Measurements from ENCODE around the gene USP25. TPM values are rescaled to one million over a fixed set of nuclear protein-coding genes. Genes with fewer than 3 reads are reported as not detected.

The USP25 gene, protein sequence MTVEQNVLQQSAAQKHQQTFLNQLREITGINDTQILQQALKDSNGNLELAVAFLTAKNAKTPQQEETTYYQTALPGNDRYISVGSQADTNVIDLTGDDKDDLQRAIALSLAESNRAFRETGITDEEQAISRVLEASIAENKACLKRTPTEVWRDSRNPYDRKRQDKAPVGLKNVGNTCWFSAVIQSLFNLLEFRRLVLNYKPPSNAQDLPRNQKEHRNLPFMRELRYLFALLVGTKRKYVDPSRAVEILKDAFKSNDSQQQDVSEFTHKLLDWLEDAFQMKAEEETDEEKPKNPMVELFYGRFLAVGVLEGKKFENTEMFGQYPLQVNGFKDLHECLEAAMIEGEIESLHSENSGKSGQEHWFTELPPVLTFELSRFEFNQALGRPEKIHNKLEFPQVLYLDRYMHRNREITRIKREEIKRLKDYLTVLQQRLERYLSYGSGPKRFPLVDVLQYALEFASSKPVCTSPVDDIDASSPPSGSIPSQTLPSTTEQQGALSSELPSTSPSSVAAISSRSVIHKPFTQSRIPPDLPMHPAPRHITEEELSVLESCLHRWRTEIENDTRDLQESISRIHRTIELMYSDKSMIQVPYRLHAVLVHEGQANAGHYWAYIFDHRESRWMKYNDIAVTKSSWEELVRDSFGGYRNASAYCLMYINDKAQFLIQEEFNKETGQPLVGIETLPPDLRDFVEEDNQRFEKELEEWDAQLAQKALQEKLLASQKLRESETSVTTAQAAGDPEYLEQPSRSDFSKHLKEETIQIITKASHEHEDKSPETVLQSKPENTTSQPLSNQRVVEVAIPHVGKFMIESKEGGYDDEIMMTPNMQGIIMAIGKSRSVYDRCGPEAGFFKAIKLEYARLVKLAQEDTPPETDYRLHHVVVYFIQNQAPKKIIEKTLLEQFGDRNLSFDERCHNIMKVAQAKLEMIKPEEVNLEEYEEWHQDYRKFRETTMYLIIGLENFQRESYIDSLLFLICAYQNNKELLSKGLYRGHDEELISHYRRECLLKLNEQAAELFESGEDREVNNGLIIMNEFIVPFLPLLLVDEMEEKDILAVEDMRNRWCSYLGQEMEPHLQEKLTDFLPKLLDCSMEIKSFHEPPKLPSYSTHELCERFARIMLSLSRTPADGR
- 30.5 TPM for polyA plus RNA-seq (2013, experiment 1 of 2; ENCODE audit: insufficient read length)
- polyA plus RNA-seq (2013, experiment 2 of 2; ENCODE audit: insufficient read length): 30.4 TPM

DNA sequence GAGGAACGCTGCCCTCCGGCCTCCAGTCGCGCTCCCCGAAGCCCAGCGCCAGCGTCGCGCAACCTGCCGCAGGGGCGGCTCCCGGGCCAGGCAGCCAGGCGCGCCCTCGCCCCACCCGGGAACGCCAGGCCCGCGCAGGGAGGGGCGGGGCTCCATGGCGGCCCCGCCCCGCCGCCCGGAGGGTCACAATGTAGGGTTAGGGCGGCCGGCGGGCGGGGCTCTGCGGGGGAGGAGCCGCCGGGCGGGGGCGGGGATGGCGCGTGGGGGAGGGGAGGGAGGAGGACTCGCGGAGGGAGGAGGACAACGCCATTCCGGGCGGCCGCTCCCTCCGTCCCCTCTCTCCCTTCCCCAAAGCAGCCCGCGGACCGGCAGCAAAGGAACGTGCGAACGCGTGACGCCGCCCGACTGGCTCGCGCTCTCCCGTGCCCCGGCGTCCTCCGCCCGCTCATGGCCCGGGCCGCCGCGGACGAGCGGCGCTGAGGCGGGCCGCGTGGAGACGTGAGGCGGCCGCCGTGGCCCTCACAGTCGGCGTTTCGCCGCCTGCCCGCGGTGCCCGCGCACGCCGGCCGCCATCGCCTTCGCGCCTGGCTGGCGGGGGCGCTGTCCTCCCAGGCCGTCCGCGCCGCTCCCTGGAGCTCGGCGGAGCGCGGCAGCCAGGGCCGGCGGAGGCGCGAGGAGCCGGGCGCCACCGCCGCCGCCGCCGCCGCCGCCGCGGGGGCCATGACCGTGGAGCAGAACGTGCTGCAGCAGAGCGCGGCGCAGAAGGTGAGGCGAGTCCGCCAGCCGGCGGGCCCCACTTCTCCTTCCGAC lies at the start of gene USP25:
USP25 (plus strand) TSS at position 309 of the 810 bp plus-strand sequence; CDS start at position 721, 412 bp downstream.
- DNase-seq: peak; percentile 80

GRCh38 chr21:15682186-15682895 lies 47.4 kb upstream of the USP25 start:
- peak; percentile 78 for DNase-seq

DNA sequence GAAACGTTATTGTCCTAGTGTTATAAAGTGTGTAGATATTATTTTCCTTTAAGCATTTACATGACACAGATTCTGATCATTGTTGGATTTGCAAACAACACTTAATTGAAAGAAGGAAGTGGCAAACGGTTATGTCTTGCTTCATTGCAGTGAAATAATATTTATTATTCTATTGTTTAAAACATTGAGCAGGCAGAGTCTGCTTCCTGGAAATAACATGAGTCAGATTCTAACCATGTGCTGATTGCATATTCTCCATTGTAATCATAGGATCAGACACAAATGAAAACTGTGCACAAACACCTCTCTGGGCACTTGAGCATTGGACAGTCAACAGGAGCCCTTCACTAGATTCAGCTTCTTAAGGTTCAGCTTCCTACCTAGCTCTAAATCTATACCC lies 46.8 kb upstream of the USP25 start:
- peak; percentile 50 for DNase-seq

DNA sequence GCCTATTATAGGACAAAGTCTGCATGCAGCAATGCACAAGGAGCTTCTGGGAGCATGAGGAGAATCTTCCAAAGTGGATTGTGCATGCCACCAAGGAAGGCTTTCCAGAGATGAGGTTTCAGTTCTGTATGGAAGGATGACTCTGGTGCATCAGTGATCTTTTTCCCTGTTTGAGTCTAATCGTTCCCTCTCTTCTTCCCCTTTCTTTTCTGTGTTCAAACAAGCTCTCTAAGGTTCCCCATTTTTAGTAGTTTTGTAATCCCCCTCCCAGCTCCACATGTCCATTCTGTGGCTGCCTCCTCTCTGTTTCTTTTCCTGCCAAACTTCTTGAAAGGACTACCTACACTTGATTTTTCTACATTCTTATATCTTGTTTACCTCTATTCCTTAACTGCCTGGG lies 43.3 kb upstream of the USP25 start:
- no peak for DNase-seq

- peak; percentile 36 for DNase-seq
These were observed 42.6 kb upstream of the USP25 start for GRCh38 chr21:15687208-15687607.

GRCh38 chr21:15688016-15688415 lies 41.8 kb upstream of the USP25 start:
- DNase-seq: no peak

GRCh38 chr21:15688809-15689208 lies 41.0 kb upstream of the USP25 start:
- peak; percentile 31 for DNase-seq

- no peak for DNase-seq
These were observed 37.1 kb upstream of the USP25 start for GRCh38 chr21:15692711-15693110.

- no peak for DNase-seq
These were observed 34.5 kb upstream of the USP25 start for GRCh38 chr21:15695241-15695640.

DNA sequence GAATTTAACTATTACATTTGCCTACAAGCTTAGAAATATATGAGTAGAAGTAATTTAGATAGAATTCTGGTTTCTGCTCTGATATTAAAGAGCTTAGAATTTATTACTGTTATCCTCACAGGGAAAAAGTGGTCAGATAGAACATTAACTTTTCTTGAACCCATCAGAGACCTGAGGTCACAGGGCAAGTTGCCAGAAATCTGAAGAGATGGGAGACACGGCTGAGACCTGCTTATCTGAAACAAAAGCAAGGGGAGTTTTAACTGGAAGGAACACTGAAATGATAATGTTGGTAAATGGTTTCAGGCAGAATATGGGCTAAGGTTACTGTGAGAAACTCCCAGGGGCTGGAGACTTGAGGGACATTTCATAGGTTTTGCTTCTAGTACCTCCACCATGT lies 28.0 kb upstream of the USP25 start:
- no peak for DNase-seq

DNA sequence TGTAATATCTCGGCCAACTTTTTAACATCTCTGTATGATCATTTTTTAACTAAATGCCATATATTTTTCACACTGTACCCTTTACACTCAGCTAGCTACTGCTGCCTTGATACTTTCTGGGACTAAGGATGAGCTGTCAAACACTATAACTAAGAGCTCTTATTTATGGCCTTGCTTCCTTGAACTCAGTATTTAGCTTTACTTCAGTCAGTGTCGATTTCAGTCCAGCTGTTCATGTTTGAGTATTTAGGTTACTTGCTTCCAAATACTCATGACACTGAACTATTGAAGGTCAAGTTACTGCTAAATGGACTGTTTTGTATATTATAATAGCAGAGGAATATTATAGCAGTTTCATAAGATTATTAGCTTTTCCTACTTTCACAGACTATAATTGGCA lies 25.9 kb upstream of the USP25 start:
- DNase-seq: no peak

DNA sequence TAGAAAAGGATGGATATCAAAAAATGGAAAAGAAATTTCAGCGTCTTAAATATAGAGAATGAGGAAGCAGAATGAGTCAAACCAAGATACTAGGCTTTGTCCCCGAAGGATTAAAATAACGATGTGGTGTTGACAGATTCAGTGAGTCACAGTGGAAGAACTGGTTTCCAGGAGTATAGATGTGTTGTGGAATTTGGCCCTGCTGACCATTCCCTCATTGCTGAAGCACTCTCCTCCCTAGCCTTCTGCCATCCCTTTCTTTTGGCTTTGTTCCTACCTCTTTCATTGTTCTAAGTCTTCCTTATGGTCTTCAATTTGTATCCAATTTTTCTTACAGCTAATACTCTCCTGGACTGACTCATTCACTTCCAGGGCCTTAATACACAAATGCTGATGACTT lies 23.1 kb upstream of the USP25 start:
- DNase-seq: peak; percentile 99

- DNase-seq: peak; percentile 17
These were observed 16.4 kb upstream of the USP25 start for GRCh38 chr21:15713412-15713811.

DNA sequence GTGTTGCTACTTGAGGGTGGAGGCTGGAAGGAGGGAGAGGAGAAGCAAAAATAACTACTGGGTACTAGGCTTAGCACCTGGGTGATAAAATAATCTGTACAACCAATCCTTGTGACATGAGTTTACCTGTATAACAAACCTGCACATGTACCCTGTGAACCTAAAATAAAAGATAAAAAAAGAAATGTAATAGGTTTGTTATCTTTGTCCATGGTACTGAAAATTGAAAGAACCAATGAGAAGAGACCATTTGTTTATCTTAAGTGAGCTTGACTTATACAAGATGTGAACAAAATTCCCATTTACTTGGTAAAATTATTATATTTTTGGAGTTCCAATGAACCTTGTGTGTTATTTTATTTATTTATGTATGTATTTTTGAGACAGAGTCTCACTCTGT lies 11.1 kb upstream of the USP25 start:
- no peak for DNase-seq

- DNase-seq: no peak
These were observed 9.8 kb upstream of the USP25 start for GRCh38 chr21:15719976-15720375.

DNA sequence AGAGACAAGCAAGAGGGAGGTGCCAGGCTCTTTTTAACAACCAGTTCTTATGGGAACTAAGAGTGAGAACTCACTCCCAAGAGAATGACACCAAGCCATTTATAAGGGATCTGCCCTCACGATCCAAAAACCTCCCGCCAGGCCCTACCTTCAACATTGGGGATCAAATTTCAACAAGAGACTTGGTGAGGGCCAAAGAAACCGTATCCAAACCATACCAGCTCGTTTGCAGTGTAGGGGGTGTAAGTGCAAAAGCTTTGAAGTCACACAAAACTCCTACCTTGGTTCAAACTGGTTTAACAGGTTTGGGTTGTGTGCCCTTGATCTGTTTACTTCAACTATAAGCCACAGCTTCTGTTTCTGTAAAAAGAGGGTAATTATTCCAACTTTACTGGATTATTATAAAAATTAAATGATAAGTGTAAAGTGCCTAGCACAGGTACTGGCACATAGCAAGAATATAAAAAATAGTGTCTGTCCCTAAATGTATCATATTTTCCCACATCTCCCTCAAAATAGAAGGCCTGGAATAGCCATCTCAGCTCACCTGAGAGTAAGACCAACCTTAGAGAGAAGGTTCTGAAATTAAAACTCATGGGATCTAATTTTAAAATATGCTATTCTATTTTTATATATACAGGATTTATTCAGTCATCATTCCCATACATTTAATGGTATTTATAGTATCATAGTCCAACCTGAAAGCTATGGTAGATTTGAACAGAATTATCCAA lies 7.0 kb upstream of the USP25 start:
- DNase-seq: no peak

GRCh38 chr21:15725949-15726348 lies 3.8 kb upstream of the USP25 start:
- no peak for DNase-seq

GRCh38 chr21:15728046-15728445 lies 1.7 kb upstream of the USP25 start:
- DNase-seq: no peak

GRCh38 chr21:15729346-15729673 lies 472 bp upstream of the USP25 start:
- peak; percentile 10 for DNase-seq

DNA sequence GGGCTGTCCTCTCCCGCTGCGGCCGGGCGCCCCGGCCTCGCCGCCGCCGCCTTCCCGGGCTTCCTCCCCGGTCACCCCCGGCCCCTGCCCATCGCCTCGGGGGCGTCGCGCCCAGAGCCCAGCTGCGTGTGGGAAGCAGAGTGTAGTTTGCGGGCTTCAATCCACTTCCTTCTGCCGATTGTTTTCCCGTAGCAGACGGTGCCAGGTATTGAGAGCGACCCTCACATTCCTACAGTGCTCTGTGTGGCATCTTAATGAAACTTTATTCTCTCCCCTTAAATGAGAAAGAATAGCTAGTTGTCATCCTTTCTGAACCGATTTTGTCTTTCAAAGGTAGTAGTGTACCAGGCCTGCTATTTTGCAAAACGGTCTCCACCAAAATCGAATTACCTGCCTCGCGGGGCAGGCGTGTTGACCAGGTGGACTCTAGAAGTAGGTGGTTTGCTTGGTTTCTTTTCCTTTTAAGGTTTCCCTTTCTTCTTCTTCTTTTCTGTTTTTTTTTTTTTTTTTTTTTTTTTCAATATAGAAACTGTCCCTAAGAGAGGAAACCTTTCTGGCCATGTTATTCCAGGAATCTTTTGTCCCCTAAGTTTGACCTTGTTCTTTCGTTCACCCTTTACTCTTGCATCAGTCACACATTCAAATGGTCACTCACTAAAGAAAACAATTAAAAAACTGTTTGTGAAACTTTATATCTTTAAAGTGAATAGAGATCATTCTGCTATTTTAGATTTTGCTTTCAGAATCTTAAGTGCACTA lies 881 bp downstream of the USP25 start:
- DNase-seq: no peak

Measured in fibroblast of skin of abdomen (primary cell).